Coronary artery (tissue), 2 donors: ENCODE data around the gene HTD2.

Experiments
- DNase-seq: peaks from one replicate; pipeline ENCODE4 v3.0.0-alpha.2; 2017; ENCODE audit warnings: low spot score
- H3K27ac ChIP-seq, 2 donors: fragments of 200-600 bp; sonication (generic); one replicate each; pipeline ENCODE4 v1.5.1; 2016 to 2019
- H3K4me3 ChIP-seq: fragments of 200-600 bp; sonication (generic); 2 replicates; pipeline ENCODE4 v1.5.1; 2016; ENCODE audit warnings: mild to moderate bottlenecking, moderate library complexity
- CTCF ChIP-seq: fragments of 200-600 bp; sonication (generic); IDR thresholded peaks from one replicate; pipeline ENCODE4 v1.5.1; 2019; ENCODE audit warnings: antibody characterized with exemption

The HTD2 gene

DNA sequence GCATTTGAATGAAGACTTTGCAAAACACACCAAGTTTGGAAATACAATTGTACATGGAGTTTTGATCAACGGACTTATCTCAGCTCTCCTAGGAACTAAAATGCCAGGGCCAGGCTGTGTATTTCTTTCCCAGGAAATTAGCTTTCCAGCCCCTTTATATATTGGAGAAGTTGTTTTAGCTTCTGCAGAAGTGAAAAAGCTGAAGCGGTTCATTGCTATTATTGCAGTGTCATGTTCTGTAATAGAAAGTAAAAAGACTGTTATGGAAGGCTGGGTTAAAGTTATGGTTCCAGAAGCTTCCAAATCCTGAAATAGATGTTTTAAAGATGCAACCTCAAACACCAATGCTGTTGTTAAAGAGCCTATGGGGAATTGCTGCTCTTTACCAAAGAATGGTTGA, 11.5 kb downstream of the HTD2 start:
- H3K4me3 ChIP-seq: no peak overlapping the region
- TF ChIP-seq CTCF: no peak
- no peak overlapping the region for H3K27ac ChIP-seq
- DNase-seq: no peak

- no peak for TF ChIP-seq CTCF
- Histone ChIP-seq H3K27ac (no peak overlapping the region), H3K4me3 (no peak overlapping the region)
- no peak for DNase-seq
Observed at GRCh38 chr3:58321791-58322190, 15.5 kb downstream of the HTD2 start.

DNA sequence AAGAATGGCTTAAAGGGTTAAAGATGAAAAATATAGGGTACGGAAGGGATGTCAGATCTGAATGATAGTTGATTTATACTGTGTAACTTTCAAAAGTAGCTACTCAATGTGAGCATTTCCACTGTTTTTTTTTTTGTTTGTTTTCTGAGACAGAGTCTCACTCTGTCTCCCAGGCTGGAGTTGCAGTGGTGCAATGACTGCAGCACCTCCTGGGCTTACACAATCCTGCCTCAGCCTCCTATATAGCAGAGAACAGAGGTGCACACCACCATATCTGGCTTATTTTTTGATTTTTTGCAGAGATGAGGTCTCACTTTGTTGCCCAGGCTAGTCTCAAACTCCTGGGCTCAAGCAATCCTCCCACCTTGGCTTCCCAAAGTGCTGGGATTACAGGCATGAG, 16.5 kb downstream of the HTD2 start:
- Histone ChIP-seq H3K4me3 (no peak overlapping the region), H3K27ac (no peak overlapping the region)
- no peak for TF ChIP-seq CTCF
- DNase-seq: no peak

- TF ChIP-seq CTCF: no peak
- no peak for DNase-seq
- H3K27ac ChIP-seq: no peak overlapping the region
Observed at GRCh38 chr3:58323529-58324390, 17.4 kb downstream of the HTD2 start.

GRCh38 chr3:58324391-58325390, 18.4 kb downstream of the HTD2 start:
- no peak for DNase-seq
- H3K4me3 ChIP-seq: no peak overlapping the region
- no peak for TF ChIP-seq CTCF
- H3K27ac ChIP-seq: peak overlapping the region; percentile 26 to 44

More at GRCh38 chr3:58323529-58324390, 17.4 kb downstream of the HTD2 start:
- no peak overlapping the region for H3K4me3 ChIP-seq

GRCh38 chr3:58325525-58325992, 19.2 kb downstream of the HTD2 start:
- Histone ChIP-seq H3K27ac (peak overlapping the region; percentile 26 to 44), H3K4me3 (no peak overlapping the region)
- TF ChIP-seq CTCF: no peak
- DNase-seq: no peak
